ENCODE results near the gene ATP6V0A1.

DNA sequence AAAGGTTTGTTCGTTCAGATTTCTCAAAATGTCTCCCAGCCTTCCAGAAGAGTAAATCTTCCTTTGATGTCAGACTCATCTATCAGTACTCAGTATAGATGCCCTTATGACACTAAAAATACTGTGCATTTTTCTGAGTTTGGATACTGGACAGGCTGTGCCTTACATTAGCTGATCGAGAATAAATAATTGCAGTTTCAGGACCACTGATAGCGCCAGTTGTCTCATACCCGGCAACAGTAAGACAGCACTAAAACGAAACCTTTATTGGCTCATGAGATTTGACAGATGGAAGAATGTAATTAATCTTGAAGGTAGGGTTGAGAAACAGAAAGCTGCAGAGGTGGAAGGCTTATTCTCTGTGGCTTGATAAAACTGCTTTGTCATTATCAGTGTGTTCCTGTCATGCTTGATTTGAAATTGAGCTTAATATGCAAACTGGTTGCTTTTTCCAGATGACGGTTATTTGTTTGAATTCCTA lies 1.2 kb downstream of the ATP6V0A1 start:
- TF ChIP-seq, protein P1, sequence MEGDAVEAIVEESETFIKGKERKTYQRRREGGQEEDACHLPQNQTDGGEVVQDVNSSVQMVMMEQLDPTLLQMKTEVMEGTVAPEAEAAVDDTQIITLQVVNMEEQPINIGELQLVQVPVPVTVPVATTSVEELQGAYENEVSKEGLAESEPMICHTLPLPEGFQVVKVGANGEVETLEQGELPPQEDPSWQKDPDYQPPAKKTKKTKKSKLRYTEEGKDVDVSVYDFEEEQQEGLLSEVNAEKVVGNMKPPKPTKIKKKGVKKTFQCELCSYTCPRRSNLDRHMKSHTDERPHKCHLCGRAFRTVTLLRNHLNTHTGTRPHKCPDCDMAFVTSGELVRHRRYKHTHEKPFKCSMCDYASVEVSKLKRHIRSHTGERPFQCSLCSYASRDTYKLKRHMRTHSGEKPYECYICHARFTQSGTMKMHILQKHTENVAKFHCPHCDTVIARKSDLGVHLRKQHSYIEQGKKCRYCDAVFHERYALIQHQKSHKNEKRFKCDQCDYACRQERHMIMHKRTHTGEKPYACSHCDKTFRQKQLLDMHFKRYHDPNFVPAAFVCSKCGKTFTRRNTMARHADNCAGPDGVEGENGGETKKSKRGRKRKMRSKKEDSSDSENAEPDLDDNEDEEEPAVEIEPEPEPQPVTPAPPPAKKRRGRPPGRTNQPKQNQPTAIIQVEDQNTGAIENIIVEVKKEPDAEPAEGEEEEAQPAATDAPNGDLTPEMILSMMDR (IDR thresholded peaks at IDR 0.05; ENCODE audit: poor library complexity, severe bottlenecking): no peak
- no peak for TF ChIP-seq MXI1 (conservative IDR thresholded peaks at IDR 0.05; ENCODE audit: poor library complexity, severe bottlenecking)
- TF ChIP-seq EZH2 (IDR thresholded peaks at IDR 0.05; ENCODE audit: borderline replicate concordance, insufficient read depth, low read length, poor library complexity, severe bottlenecking): no peak
- TF ChIP-seq REST (IDR thresholded peaks at IDR 0.05; ENCODE audit: borderline replicate concordance): peak; percentile 42
- no peak for TF ChIP-seq SMC3 (conservative IDR thresholded peaks at IDR 0.05; ENCODE audit: poor library complexity)
- TF ChIP-seq RAD21 (conservative IDR thresholded peaks at IDR 0.05): no peak
- peak; percentile 8 for TF ChIP-seq POLR2AphosphoS5 (IDR thresholded peaks at IDR 0.05)

All from neural cell (in vitro differentiated cells).